ENCODE results near the gene SRBD1. TPM values are rescaled to one million over a fixed set of nuclear protein-coding genes. Genes with fewer than 3 reads are reported as not detected.

The SRBD1 gene, protein sequence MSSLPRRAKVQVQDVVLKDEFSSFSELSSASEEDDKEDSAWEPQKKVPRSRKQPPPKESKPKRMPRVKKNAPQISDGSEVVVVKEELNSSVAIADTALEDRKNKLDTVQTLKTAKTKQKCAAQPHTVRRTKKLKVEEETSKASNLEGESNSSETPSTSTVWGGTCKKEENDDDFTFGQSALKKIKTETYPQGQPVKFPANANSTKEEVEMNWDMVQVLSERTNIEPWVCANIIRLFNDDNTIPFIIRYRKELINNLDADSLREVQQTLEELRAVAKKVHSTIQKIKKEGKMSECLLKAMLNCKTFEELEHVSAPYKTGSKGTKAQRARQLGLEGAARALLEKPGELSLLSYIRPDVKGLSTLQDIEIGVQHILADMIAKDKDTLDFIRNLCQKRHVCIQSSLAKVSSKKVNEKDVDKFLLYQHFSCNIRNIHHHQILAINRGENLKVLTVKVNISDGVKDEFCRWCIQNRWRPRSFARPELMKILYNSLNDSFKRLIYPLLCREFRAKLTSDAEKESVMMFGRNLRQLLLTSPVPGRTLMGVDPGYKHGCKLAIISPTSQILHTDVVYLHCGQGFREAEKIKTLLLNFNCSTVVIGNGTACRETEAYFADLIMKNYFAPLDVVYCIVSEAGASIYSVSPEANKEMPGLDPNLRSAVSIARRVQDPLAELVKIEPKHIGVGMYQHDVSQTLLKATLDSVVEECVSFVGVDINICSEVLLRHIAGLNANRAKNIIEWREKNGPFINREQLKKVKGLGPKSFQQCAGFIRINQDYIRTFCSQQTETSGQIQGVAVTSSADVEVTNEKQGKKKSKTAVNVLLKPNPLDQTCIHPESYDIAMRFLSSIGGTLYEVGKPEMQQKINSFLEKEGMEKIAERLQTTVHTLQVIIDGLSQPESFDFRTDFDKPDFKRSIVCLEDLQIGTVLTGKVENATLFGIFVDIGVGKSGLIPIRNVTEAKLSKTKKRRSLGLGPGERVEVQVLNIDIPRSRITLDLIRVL
- 10 to 100 TPM; 21.1 to 30.2 (median 21.9) TPM for total RNA-seq

GRCh38 chr2:45611020-45611859 is at the start of gene SRBD1:
TSS of gene SRBD1 (minus strand) at chr2:45611267. CDS start at chr2:45605441, 5,826 bp downstream.
- Histone ChIP-seq H3K27ac (peak within 1 kb of the TSS; percentile 83 to 85), H3K4me1 (no peaks in the 10 kb centered on the region), H3K4me3 (peak within 1 kb of the TSS; percentile 72 to 86 (median 77)), H3K9me3 (no peaks in the 10 kb centered on the region), H3K36me3 (no peaks in the 10 kb centered on the region), H3K27me3 (no peaks in the 10 kb centered on the region)
- DNase-seq (ENCODE audit: low spot score in 2 of 2) = peak; percentile 88 to 93
- intact Hi-C loops (cut with DNase I; ENCODE audit: low total_unique reads) = no loop called here
- TF ChIP-seq CTCF (IDR thresholded peaks at IDR 0.05) (peak in 2 of 3 donors; percentile 9 to 20), POLR2AphosphoS5 (IDR thresholded peaks at IDR 0.05) (peak; percentile 30 to 45 (median 40)), POLR2A (IDR thresholded peaks at IDR 0.05) (peak; percentile 18)

DNA sequence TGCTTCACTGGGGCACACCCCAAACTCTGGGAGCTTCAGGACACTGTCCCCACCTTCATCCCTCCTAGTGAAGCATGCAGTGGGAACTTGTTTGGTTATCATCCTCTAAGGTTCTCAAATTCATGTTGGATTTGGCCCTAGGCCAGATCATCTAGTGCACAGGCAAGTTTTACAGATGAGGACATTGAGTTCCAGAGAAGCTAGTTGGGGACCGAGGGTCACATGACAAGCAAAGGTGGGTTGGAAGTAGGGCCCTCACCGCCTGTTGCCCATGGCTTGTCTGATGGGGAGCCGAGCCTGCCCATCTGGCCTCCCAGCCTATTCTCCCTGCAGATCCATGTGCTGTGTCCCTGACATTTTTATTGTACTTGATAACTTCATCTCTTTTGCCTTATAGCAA is 43.2 kb upstream of the SRBD1 start:
- H3K4me1 ChIP-seq = no peaks in the 10 kb centered on the region
- intact Hi-C loops (cut with DNase I; ENCODE audit: low total_unique reads) = loop anchor here (2.0 kb wide), 1 partner anchor 61 kb away; no protein-coding TSS in a partner anchor

DNA sequence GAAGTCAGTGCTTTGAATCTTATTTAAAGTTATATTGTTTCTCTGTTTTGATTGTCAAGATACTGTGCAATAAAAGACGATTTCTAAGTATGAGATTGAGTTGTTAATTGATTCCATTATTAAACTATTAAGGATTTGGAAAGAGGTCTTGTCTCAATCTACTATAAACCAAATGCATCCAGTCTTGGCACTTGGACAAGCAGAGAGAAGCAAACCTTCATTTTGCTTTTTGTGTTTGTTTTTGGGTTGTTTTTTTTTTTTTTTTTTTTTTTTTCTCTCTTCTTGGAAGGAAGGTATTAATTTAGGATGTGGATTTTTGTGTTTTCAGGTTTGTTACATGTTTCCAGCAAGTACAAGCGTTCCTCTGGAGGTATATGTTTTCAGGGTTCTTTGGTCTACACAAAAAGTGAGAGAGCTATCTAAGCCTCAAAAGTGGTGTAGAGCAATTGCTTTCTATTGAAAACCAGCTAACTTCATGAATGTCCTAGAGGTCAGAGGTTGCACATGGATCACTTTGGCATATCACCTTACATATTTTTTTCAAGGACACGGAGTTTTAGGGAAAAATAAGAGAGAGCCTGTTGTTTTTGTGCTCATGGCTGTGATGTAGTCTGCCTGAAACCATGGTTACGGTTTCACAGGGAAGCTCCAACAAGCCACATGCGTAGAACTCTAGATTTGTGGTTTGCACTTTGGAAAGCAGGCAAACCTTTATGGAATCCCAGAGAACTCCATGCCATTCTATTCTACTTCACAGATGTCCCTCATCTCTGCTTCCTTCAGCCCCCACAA is 42.3 kb upstream of the SRBD1 start:
- Histone ChIP-seq H3K4me3 (peak overlapping the region; percentile 75 to 97 (median 87)), H3K36me3 (no peaks in the 10 kb centered on the region), H3K27ac (peak overlapping the region in 1 of 2 donors; percentile 100), H3K9me3 (no peaks in the 10 kb centered on the region), H3K4me1 (no peaks in the 10 kb centered on the region), H3K27me3 (no peaks in the 10 kb centered on the region)
- intact Hi-C loops (cut with DNase I; ENCODE audit: low total_unique reads) = no loop called here
- TF ChIP-seq POLR2AphosphoS5 (IDR thresholded peaks at IDR 0.05) = no peak
- TF ChIP-seq POLR2A (IDR thresholded peaks at IDR 0.05) = no peak
- no peak for DNase-seq (ENCODE audit: low spot score in 2 of 2)

More for the DNA sequence above, 43.2 kb upstream of the SRBD1 start:
- Histone ChIP-seq H3K9me3 (no peaks in the 10 kb centered on the region), H3K27me3 (no peaks in the 10 kb centered on the region), H3K36me3 (no peaks in the 10 kb centered on the region), H3K4me3 (peak overlapping the region in 2 of 3 donors; percentile 45 to 75), H3K27ac (no peak overlapping the region)
- DNase-seq (ENCODE audit: low spot score in 2 of 2) = no peak
- no peak for TF ChIP-seq POLR2A (IDR thresholded peaks at IDR 0.05)
- TF ChIP-seq POLR2AphosphoS5 (IDR thresholded peaks at IDR 0.05) = no peak
- TF ChIP-seq CTCF (IDR thresholded peaks at IDR 0.05) = no peak

DNA sequence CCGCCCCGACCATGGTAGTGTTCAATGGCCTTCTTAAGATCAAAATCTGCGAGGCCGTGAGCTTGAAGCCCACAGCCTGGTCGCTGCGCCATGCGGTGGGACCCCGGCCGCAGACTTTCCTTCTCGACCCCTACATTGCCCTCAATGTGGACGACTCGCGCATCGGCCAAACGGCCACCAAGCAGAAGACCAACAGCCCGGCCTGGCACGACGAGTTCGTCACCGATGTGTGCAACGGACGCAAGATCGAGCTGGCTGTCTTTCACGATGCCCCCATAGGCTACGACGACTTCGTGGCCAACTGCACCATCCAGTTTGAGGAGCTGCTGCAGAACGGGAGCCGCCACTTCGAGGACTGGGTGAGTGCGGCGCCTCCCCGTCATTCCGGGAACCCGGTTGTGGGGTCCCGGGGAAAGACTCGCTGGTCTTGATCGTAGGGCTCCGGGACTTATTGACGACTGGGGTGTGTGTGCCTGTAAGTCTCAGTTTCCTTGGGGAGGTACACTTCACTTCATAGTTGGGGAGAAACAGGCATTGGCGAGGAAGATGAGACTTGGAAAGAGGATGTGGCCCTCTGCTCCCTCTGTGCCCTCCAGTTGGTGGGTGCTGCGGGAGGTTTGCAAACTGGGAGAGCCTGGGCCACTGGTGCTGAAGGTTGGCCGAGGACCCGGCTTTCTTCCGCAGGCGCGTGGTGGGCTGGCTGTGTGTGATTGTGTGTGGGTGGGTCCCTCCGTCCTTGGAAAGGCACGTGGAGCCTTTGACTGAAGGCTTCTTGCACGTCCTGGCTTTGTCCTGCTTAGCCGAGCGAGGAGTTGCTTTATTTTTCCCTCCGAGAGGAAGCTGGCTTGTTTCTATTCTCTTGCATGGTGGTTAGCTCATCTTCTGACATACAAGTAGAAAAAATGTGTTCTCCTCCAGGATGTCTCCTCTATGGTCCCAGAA is 41.3 kb upstream of the SRBD1 start:
- H3K27ac ChIP-seq = peak overlapping the region; percentile 99 to 100
- no peaks in the 10 kb centered on the region for H3K36me3 ChIP-seq
- intact Hi-C loops (cut with DNase I; ENCODE audit: low total_unique reads) = no loop called here
- TF ChIP-seq CTCF (IDR thresholded peaks at IDR 0.05) = no peak
- peak in 1 of 3 donors; percentile 3 for TF ChIP-seq POLR2AphosphoS5 (IDR thresholded peaks at IDR 0.05)
- peak overlapping the region; percentile 75 to 97 (median 87) for H3K4me3 ChIP-seq
- no peaks in the 10 kb centered on the region for H3K4me1 ChIP-seq
- DNase-seq (ENCODE audit: low spot score in 2 of 2) = peak in 1 of 2 donors; percentile 42
- H3K9me3 ChIP-seq = no peaks in the 10 kb centered on the region
- no peaks in the 10 kb centered on the region for H3K27me3 ChIP-seq

Data from breast epithelium (tissue), 4 donors.